ENCODE data around the gene SNED1. TPM values are rescaled to one million over a fixed set of nuclear protein-coding genes. Genes with fewer than 3 reads are reported as not detected.

Gene SNED1
- total RNA-seq, 3 donors from 2014 or later, result 27.1 to 46.9 (median 35.2) TPM

GRCh38 chr2:241064008-241064801 lies 65.8 kb downstream of the SNED1 start:
- Histone ChIP-seq H3K27me3 (no peaks in the 10 kb centered on the region), H3K9me3 (no peaks in the 10 kb centered on the region), H3K4me1 (peaks cover 0 to 8% of the 10 kb centered on the region in 2 donors), H3K4me3 (peak overlapping the region in 2 of 3 donors; percentile 49 to 65), H3K36me3 (no peaks in the 10 kb centered on the region), H3K27ac (peak overlapping the region in 1 of 2 donors; percentile 82)
- TF ChIP-seq CTCF (IDR thresholded peaks at IDR 0.05) (no peak), POLR2A (IDR thresholded peaks at IDR 0.05) (no peak), POLR2AphosphoS5 (IDR thresholded peaks at IDR 0.05) (no peak)
- peak in 1 of 2 donors; percentile 47 for DNase-seq (ENCODE audit: low spot score in 2 of 2)
- intact Hi-C loops (cut with DNase I; ENCODE audit: low total_unique reads), result no loop called here

DNA sequence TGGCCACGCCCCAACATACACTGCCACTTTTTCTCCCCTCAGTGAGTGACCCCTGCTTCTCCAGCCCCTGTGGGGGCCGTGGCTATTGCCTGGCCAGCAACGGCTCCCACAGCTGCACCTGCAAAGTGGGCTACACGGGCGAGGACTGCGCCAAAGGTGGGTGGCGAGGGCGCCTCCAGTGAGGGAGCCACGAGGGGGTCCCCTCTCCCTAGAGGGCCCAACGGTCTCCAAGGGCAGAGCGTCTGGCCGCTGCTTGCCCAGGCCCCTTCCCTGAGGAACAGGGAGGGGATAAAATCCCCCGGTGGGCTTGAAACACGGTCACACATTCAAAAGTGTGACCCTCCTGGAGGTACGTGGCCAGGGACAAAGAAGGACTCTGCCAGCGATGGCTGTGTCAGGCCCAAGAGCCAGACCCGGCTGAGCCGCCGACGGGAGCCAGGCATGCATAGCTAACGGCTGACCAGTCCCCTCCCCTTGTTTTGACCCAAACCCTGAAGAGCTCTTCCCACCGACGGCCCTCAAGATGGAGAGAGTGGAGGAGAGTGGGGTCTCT lies 66.5 kb downstream of the SNED1 start:
- Histone ChIP-seq H3K36me3 (no peaks in the 10 kb centered on the region), H3K4me1 (peaks cover 0 to 8% of the 10 kb centered on the region in 2 donors), H3K4me3 (no peak overlapping the region), H3K9me3 (no peaks in the 10 kb centered on the region), H3K27ac (peak overlapping the region in 1 of 2 donors; percentile 58), H3K27me3 (no peaks in the 10 kb centered on the region)
- intact Hi-C loops (cut with DNase I; ENCODE audit: low total_unique reads), result no loop called here
- peak in 1 of 2 donors; percentile 15 for DNase-seq (ENCODE audit: low spot score in 2 of 2)
- TF ChIP-seq POLR2AphosphoS5 (IDR thresholded peaks at IDR 0.05), result no peak
- TF ChIP-seq POLR2A (IDR thresholded peaks at IDR 0.05), result no peak
- no peak for TF ChIP-seq CTCF (IDR thresholded peaks at IDR 0.05)

DNA sequence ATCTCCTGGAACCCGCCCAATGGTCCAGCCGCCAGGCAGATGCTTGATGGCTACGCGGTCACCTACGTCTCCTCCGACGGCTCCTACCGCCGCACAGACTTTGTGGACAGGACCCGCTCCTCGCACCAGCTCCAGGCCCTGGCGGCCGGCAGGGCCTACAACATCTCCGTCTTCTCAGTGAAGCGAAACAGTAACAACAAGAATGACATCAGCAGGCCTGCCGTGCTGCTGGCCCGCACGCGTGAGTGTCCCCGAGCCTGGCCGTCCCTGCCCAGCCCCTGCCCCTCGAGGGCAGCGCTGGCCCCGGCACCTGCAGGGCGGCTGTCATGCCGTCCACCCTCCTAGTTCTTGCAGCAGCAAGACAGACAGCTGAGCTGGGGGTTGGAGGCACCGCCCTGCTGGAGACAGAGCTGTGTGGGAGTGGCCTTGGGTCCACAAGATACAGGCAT lies 67.0 kb downstream of the SNED1 start:
- no peak overlapping the region for H3K27ac ChIP-seq
- TF ChIP-seq POLR2A (IDR thresholded peaks at IDR 0.05) (no peak), POLR2AphosphoS5 (IDR thresholded peaks at IDR 0.05) (no peak), CTCF (IDR thresholded peaks at IDR 0.05) (no peak)
- H3K36me3 ChIP-seq, result no peaks in the 10 kb centered on the region
- intact Hi-C loops (cut with DNase I; ENCODE audit: low total_unique reads), result no loop called here
- H3K27me3 ChIP-seq, result no peaks in the 10 kb centered on the region
- no peaks in the 10 kb centered on the region for H3K9me3 ChIP-seq
- no peak overlapping the region for H3K4me3 ChIP-seq
- peaks cover 0 to 8% of the 10 kb centered on the region in 2 donors for H3K4me1 ChIP-seq
- peak in 1 of 2 donors; percentile 16 for DNase-seq (ENCODE audit: low spot score in 2 of 2)

DNA sequence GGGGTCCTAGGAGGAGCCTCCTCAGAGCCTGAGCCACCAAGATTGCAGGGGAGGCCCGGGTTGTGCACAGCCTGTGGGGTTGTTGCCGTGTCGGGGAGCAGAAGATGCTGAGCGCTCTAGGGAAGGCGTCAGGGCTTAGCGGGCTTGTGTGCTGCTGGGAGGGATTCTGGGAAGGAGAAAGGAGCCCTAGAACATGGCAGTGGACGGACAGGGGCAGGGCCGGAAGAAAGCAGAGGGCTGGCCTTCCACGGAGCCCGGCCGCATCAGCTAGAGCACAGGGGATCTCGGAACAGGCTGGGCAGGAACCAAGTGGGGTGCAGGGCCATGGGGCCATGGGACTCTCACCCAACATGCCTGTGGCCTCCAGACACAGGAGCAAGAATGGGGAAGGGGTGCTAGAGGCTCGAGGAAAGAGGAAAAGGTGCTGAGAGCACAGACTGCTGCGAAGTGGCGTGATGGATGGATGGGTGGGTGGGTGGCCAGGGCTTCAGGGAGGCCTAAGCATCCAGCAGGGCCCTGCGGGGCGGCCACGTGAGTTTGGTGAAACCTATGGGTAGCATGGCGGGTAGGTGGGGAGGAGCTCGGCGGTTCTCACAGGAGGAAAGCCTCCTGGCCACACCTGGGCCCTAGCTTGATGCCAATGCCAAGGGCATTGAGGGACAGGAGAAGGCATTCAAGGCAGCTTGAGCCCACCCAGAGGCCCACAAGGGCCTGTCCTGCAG lies 67.9 kb downstream of the SNED1 start:
- Histone ChIP-seq H3K27ac (no peak overlapping the region), H3K4me3 (no peak overlapping the region), H3K36me3 (no peaks in the 10 kb centered on the region), H3K9me3 (no peaks in the 10 kb centered on the region), H3K27me3 (no peaks in the 10 kb centered on the region), H3K4me1 (peaks cover 0 to 8% of the 10 kb centered on the region in 2 donors)
- intact Hi-C loops (cut with DNase I; ENCODE audit: low total_unique reads), result no loop called here
- TF ChIP-seq CTCF (IDR thresholded peaks at IDR 0.05) (no peak), POLR2AphosphoS5 (IDR thresholded peaks at IDR 0.05) (no peak), POLR2A (IDR thresholded peaks at IDR 0.05) (no peak)
- no peak for DNase-seq (ENCODE audit: low spot score in 2 of 2)

Data from breast epithelium (tissue), 4 donors.